Mesothelial cell of epicardium (in vitro differentiated cells): Measurements from ENCODE around the gene CACTIN. TPM values are rescaled to one million over a fixed set of nuclear protein-coding genes. Genes with fewer than 3 reads are reported as not detected.

ENCODE experiments used
- DNase-seq, 2 experiments: peaks; one replicate each; pipeline ENCODE4 v3.0.0; 2021; ENCODE audit warnings: low spot score in 2 of 2; ENCODE audit not compliant: unreplicated experiment in 2 of 2
- H3K27ac Mint-ChIP-seq: 2 replicates; pipeline ENCODE4 v1.8.0; 2021; ENCODE audit warnings: mixed read lengths
- H3K27me3 Mint-ChIP-seq: 2 replicates; pipeline ENCODE4 v1.8.0; 2021; ENCODE audit warnings: low read depth, mixed read lengths
- H3K36me3 Mint-ChIP-seq: 2 replicates; pipeline ENCODE4 v1.8.0; 2021; ENCODE audit warnings: mixed read lengths
- H3K4me1 Mint-ChIP-seq: 2 replicates; pipeline ENCODE4 v1.8.0; 2021; ENCODE audit warnings: mixed read lengths
- H3K4me3 Mint-ChIP-seq: 2 replicates; pipeline ENCODE4 v1.8.0; 2021; ENCODE audit warnings: mild to moderate bottlenecking, moderate library complexity, mixed read lengths
- H3K9me3 Mint-ChIP-seq: 2 replicates; pipeline ENCODE4 v1.8.0; 2021; ENCODE audit warnings: mixed read lengths
- total RNA-seq: library from RNA; stranded (reverse); gene quantifications from 3 replicates; pipeline ENCODE4 v1.2.1, GENCODE V29; 2021
- TF ChIP-seq, protein P1 (sequence below): fragments of 200-600 bp; sonication (generic); IDR thresholded peaks from one replicate; pipeline ENCODE4 v1.5.0; 2021; ENCODE audit warnings: antibody characterized with exemption; ENCODE audit not compliant: unreplicated experiment

Gene CACTIN
- total RNA-seq, 1 donor from 2014 or later, result 39.2 TPM

GRCh38 chr19:3620817-3621547 lies 5.6 kb downstream of the CACTIN start:
- Mint-ChIP-seq H3K36me3 (peaks cover 4% of the 10 kb centered on the region), H3K4me1 (peaks cover 14% of the 10 kb centered on the region), H3K27me3 (no peaks in the 10 kb centered on the region), H3K9me3 (no peaks in the 10 kb centered on the region), H3K27ac (no peak overlapping the region), H3K4me3 (no peak overlapping the region)
- no peak for DNase-seq
- TF ChIP-seq, protein P1, sequence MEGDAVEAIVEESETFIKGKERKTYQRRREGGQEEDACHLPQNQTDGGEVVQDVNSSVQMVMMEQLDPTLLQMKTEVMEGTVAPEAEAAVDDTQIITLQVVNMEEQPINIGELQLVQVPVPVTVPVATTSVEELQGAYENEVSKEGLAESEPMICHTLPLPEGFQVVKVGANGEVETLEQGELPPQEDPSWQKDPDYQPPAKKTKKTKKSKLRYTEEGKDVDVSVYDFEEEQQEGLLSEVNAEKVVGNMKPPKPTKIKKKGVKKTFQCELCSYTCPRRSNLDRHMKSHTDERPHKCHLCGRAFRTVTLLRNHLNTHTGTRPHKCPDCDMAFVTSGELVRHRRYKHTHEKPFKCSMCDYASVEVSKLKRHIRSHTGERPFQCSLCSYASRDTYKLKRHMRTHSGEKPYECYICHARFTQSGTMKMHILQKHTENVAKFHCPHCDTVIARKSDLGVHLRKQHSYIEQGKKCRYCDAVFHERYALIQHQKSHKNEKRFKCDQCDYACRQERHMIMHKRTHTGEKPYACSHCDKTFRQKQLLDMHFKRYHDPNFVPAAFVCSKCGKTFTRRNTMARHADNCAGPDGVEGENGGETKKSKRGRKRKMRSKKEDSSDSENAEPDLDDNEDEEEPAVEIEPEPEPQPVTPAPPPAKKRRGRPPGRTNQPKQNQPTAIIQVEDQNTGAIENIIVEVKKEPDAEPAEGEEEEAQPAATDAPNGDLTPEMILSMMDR, result no peak

- Mint-ChIP-seq H3K27me3 (no peaks in the 10 kb centered on the region), H3K9me3 (no peaks in the 10 kb centered on the region), H3K4me1 (peaks cover 11% of the 10 kb centered on the region), H3K27ac (no peak overlapping the region), H3K4me3 (no peak overlapping the region), H3K36me3 (peaks cover 4% of the 10 kb centered on the region)
- no peak for DNase-seq
- TF ChIP-seq, protein P1, result no peak
Measured at GRCh38 chr19:3620145-3620816, 6.3 kb downstream of the CACTIN start.

DNA sequence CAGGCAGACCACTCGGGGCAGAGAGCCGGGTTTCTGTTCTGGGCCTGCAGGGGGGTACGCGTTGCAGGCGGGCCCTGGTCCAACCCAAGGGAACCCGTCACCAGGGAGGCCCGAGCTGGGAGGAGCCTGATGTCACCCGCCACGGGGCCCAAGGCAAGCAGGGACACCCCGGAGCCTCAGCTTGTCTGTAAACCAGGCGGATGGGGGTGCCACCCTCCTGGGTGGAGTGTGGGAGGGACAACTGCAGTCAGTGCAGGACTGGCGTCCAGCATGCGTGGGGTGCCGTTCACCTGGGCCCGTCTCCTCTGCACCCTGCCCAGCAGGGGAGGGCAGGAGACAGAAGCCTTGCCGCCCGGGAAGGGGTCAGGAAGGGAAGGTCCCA lies 7.0 kb downstream of the CACTIN start:
- Mint-ChIP-seq H3K27me3 (no peaks in the 10 kb centered on the region), H3K4me1 (peaks cover 6% of the 10 kb centered on the region), H3K36me3 (peaks cover 4% of the 10 kb centered on the region), H3K27ac (no peak overlapping the region), H3K9me3 (no peaks in the 10 kb centered on the region), H3K4me3 (no peak overlapping the region)
- no peak for DNase-seq
- TF ChIP-seq, protein P1, result no peak

- Mint-ChIP-seq H3K27me3 (no peaks in the 10 kb centered on the region), H3K9me3 (no peaks in the 10 kb centered on the region), H3K4me3 (no peak overlapping the region), H3K27ac (no peak overlapping the region), H3K4me1 (no peaks in the 10 kb centered on the region), H3K36me3 (peaks cover 4% of the 10 kb centered on the region)
- TF ChIP-seq, protein P1, result peak; percentile 48
- no peak for DNase-seq
Measured at GRCh38 chr19:3618811-3619630, 7.6 kb downstream of the CACTIN start.

- Mint-ChIP-seq H3K9me3 (no peaks in the 10 kb centered on the region), H3K36me3 (peaks cover 8% of the 10 kb centered on the region), H3K4me1 (no peaks in the 10 kb centered on the region), H3K4me3 (no peak overlapping the region), H3K27ac (no peak overlapping the region), H3K27me3 (no peaks in the 10 kb centered on the region)
- peak in 1 of 2 experiments; percentile 63 for DNase-seq
- TF ChIP-seq, protein P1, result peak; percentile 90
Measured at GRCh38 chr19:3618144-3618810, 8.3 kb downstream of the CACTIN start.
